ENCODE data around the gene MSANTD2.
A peak's percentile ranks its signal among the peaks of the same experiment; 100 is the strongest.

The MSANTD2 gene

DNA sequence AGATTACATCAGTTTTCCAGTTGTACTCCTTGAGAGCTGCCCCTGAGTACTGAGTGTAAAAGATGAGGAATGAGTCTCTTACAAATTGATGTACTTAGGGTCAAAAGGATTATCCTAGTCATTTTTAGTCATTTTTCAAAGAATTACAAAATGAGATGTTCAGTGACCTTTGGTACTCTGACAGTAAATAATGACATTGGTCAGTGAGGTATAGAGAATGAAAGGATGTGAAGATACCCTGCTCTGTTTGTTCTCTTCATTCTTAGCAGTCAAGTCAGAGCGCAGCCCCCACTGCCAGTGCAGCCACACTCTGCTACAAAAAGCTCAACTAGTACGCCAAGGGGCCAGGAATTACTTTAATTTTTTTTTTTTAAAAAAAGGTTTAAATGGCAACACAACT, 34.0 kb downstream of the MSANTD2 start:
- DNase-seq (ENCODE audit: low read depth), result no peak
- no peak overlapping the region for H3K4me3 ChIP-seq (replicated peaks; ENCODE audit: low read depth, low read length)
- TF ChIP-seq, protein P1, sequence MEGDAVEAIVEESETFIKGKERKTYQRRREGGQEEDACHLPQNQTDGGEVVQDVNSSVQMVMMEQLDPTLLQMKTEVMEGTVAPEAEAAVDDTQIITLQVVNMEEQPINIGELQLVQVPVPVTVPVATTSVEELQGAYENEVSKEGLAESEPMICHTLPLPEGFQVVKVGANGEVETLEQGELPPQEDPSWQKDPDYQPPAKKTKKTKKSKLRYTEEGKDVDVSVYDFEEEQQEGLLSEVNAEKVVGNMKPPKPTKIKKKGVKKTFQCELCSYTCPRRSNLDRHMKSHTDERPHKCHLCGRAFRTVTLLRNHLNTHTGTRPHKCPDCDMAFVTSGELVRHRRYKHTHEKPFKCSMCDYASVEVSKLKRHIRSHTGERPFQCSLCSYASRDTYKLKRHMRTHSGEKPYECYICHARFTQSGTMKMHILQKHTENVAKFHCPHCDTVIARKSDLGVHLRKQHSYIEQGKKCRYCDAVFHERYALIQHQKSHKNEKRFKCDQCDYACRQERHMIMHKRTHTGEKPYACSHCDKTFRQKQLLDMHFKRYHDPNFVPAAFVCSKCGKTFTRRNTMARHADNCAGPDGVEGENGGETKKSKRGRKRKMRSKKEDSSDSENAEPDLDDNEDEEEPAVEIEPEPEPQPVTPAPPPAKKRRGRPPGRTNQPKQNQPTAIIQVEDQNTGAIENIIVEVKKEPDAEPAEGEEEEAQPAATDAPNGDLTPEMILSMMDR (IDR thresholded peaks at IDR 0.05; ENCODE audit: low read length, missing control alignments), result no peak

GRCh38 chr11:124763156-124763947, 36.9 kb downstream of the MSANTD2 start:
- peak; percentile 75 for DNase-seq (ENCODE audit: low read depth)
- H3K4me3 ChIP-seq (replicated peaks; ENCODE audit: low read depth, low read length), result peak overlapping the region; percentile 51
- TF ChIP-seq, protein P1 (IDR thresholded peaks at IDR 0.05; ENCODE audit: low read length, missing control alignments), result peak; percentile 73

DNA sequence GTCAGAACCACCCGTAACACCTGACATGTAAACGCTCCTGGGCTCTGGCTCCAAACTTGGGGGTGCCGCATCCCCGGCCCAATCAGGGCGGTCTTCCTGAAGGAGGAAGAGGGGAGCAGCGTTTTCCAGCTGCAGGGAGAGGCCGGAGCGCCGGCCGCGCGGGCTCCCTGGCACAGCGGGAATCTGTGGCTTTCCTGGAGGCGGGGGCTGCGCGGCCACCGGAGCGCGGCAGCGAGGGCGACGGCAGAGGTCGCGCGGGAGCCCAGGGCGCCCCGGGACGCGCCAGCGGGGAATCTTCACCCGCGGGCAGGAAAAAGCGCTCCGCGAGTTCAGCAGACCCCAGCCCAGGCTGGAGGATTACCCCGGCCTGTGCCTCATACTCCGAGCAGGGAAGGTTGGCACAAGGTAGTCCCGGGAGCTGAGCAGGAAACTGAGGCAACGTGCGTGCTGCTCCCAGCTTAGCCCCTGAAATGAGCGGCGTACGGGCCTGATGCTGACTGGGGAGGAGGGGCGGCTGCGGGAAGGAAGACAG, 37.5 kb downstream of the MSANTD2 start:
- DNase-seq (ENCODE audit: low read depth), result no peak
- TF ChIP-seq, protein P1 (IDR thresholded peaks at IDR 0.05; ENCODE audit: low read length, missing control alignments), result no peak
- peak overlapping the region; percentile 51 for H3K4me3 ChIP-seq (replicated peaks; ENCODE audit: low read depth, low read length)

DNA sequence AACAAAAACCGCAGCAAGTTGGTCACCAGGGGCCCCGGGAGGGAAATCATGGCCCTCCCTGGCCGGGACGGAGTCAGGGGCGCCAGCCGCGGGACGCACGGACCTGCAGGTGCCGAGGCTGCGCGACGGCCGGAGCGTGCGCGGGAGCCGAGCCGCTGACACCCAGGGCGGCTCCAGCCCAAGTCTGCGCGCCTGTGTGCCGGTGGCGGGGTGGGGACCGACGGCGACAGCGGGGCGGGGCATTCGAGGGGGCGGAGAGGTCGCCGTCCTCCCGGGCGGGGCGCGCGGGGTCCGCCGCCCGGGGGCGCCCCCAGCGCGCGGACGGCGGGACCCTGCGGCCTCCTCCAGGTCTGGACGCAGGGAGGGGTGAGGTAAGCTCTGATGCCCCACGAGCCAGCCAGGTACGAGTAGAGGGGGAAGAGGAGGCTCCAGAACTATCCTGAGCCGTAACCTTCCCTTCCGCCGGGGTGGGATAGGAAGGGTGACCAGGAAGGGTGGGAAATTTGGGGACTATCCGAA, 38.0 kb downstream of the MSANTD2 start, which contains the start of gene ESAM:
Gene ESAM, minus strand, starts transcription at position 186 of the 519 bp plus-strand sequence. Its CDS starts 136 bp downstream, at position 50.
- TF ChIP-seq, protein P1 (IDR thresholded peaks at IDR 0.05; ENCODE audit: low read length, missing control alignments), result no peak
- DNase-seq (ENCODE audit: low read depth), result no peak
- H3K4me3 ChIP-seq (replicated peaks; ENCODE audit: low read depth, low read length), result peak within 1 kb of the TSS; percentile 51

DNA sequence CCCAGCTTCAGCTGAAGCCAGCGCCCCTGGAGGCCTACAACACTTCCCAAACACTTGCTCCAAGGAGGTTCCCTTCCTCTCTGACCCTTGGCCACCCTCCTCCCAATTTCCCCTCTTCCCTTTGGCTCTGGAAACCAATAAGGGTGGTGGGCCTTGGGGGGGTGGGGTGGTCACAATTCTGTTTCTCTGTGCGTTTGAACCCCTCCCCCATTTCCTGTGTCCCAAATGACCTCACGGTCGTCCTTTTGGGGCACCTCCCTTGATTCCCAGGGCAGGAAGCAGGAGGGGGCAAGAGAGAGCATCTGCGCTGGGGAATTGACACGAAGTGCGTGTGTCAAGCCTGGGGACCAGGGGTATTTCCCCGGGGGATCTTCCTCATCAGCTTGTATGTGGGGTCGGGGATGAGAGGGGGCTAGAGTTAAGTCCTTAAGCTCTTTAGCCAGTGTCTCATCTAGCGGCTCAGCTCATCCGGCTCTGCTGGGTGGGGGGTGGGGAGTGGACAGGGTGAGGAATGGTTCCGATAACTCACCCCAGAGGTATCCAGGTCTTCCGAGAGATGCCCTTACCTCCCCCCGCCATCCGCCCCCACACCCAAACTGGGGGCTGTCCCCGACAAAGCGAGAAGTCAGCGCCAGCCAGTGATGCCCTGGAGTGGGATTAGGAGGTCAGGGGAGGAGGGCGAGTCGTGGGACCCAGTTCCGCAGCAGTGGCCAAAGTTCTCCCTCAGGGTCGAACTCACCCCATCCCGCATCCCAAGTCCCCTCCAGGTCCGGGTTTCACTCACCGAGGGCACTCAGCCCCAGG, 38.7 kb downstream of the MSANTD2 start:
- TF ChIP-seq, protein P1 (IDR thresholded peaks at IDR 0.05; ENCODE audit: low read length, missing control alignments), result no peak
- no peak for DNase-seq (ENCODE audit: low read depth)
- peak overlapping the region; percentile 14 for H3K4me3 ChIP-seq (replicated peaks; ENCODE audit: low read depth, low read length)

- H3K4me3 ChIP-seq (replicated peaks; ENCODE audit: low read depth, low read length), result no peak overlapping the region
- no peak for DNase-seq (ENCODE audit: low read depth)
- TF ChIP-seq, protein P1 (IDR thresholded peaks at IDR 0.05; ENCODE audit: low read length, missing control alignments), result no peak
Observed at GRCh38 chr11:124760806-124761205, 39.4 kb downstream of the MSANTD2 start.

Measured in fibroblast of pulmonary artery (primary cell).